Panc1 (cell line): ENCODE measurements around the gene GATC.

Experiments used
- CTCF ChIP-seq: fragments of 450-650 bp; IDR thresholded peaks from 2 replicates; pipeline ENCODE4 v1.5.1; 2017; ENCODE audit warnings: mild to moderate bottlenecking
- POLR2AphosphoS5 ChIP-seq: IDR thresholded peaks from 2 replicates; pipeline ENCODE4 v1.6.1; 2012; ENCODE audit warnings: mild to moderate bottlenecking, low read depth, low read length, moderate library complexity

- no peak for TF ChIP-seq CTCF
- no peak for TF ChIP-seq POLR2AphosphoS5
These were observed 54.3 kb downstream of the GATC start for GRCh38 chr12:120500581-120500980.
